HUES64 (cell line): ENCODE results near the gene CDCA5.

ENCODE experiments used
- H3K27ac ChIP-seq: 2 replicates; pipeline ENCODE4 v1.7.0; 2013; ENCODE audit warnings: low read depth, low read length, inconsistent platforms
- H3K27me3 ChIP-seq: 2 replicates; pipeline ENCODE4 v1.6.1; 2013; ENCODE audit warnings: mild to moderate bottlenecking, low read length; ENCODE audit not compliant: insufficient read depth
- H3K36me3 ChIP-seq: 2 replicates; pipeline ENCODE4 v1.6.1; 2013; ENCODE audit warnings: mild to moderate bottlenecking, low read length; ENCODE audit not compliant: insufficient read depth
- H3K4me1 ChIP-seq: 2 replicates; pipeline ENCODE4 v1.6.1; 2013; ENCODE audit warnings: mild to moderate bottlenecking, low read length, moderate library complexity; ENCODE audit not compliant: insufficient read depth
- H3K4me3 ChIP-seq: 2 replicates; pipeline ENCODE4 v1.5.1; 2013; ENCODE audit warnings: mild to moderate bottlenecking, low read length, moderate library complexity
- H3K9ac ChIP-seq: 2 replicates; pipeline ENCODE4 v1.6.1; 2013; ENCODE audit warnings: mild to moderate bottlenecking, low read depth, low read length
- H3K9me3 ChIP-seq: 2 replicates; pipeline ENCODE4 v1.6.1; 2013; ENCODE audit warnings: low read depth, low read length; ENCODE audit not compliant: insufficient read depth
- WGBS: fragments of 150-250, 120-280 bp; methylation state at CpG from one replicate; pipeline ENCODE4 v1.1.7; 2013; ENCODE audit warnings: missing lambda C conversion rate; 5-methylcytosine and 5-hydroxymethylcytosine counted together

The CDCA5 gene

GRCh38 chr11:65047581-65048422, 36.0 kb downstream of the CDCA5 start:
- no peaks in the 10 kb centered on the region for H3K9me3 ChIP-seq
- 77% methylated on average over 41 of the region's 56 CpGs for WGBS
- H3K27ac ChIP-seq = no peak overlapping the region
- H3K36me3 ChIP-seq = peaks cover 33% of the 10 kb centered on the region
- no peaks in the 10 kb centered on the region for H3K4me1 ChIP-seq
- H3K4me3 ChIP-seq = 0 out of 2 replicates have a peak overlapping the region, but pooled peaks have one; percentile 10
- no peaks in the 10 kb centered on the region for H3K27me3 ChIP-seq
- no peak overlapping the region for H3K9ac ChIP-seq

DNA sequence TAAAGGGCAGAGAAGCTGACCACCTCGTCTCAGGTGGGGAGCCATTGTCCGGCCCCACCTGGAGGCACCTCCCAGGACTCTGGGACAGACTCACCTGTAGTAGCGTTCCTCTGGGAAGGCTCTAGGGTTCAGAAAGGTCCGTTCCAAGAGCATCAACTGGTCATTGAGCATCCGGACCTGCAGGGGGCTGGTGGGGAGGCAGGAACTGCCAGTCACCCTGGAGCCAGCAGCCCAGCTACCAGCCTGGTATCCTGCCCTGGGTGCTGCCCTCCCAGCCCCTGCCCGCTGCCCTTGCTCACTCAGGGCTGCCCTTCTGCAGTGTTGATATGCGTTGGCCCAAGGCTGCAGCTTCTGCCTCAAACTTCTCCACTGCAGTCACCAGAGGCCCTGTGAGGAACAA, 38.1 kb downstream of the CDCA5 start:
- no peaks in the 10 kb centered on the region for H3K4me1 ChIP-seq

GRCh38 chr11:65045061-65045460, 38.8 kb downstream of the CDCA5 start:
- Histone ChIP-seq H3K9ac (no peak overlapping the region), H3K9me3 (no peaks in the 10 kb centered on the region)

More for the DNA sequence above, 38.1 kb downstream of the CDCA5 start:
- H3K27ac ChIP-seq = no peak overlapping the region
- peaks cover 33% of the 10 kb centered on the region for H3K36me3 ChIP-seq
- no peaks in the 10 kb centered on the region for H3K27me3 ChIP-seq
- no peak overlapping the region for H3K4me3 ChIP-seq
- H3K9ac ChIP-seq = no peak overlapping the region
- 92% methylated on average over 7 of the region's 7 CpGs for WGBS
- H3K9me3 ChIP-seq = no peaks in the 10 kb centered on the region

GRCh38 chr11:65043881-65044501, 39.8 kb downstream of the CDCA5 start:
- Histone ChIP-seq H3K9ac (no peak overlapping the region), H3K36me3 (peaks cover 33% of the 10 kb centered on the region), H3K27ac (no peak overlapping the region), H3K27me3 (no peaks in the 10 kb centered on the region), H3K4me3 (no peak overlapping the region), H3K9me3 (no peaks in the 10 kb centered on the region), H3K4me1 (peaks cover 5% of the 10 kb centered on the region; the same call in 1 of the 2 replicates)
- 96% methylated on average over 23 of the region's 23 CpGs for WGBS

More at GRCh38 chr11:65045061-65045460, 38.8 kb downstream of the CDCA5 start:
- no peaks in the 10 kb centered on the region for H3K27me3 ChIP-seq
- no peak overlapping the region for H3K4me3 ChIP-seq
- H3K4me1 ChIP-seq = peaks cover 5% of the 10 kb centered on the region; the same call in 1 of the 2 replicates
- 95% methylated on average over 5 of the region's 5 CpGs for WGBS
- H3K27ac ChIP-seq = no peak overlapping the region
- peaks cover 33% of the 10 kb centered on the region for H3K36me3 ChIP-seq

- H3K27me3 ChIP-seq = no peaks in the 10 kb centered on the region
- peaks cover 36% of the 10 kb centered on the region for H3K36me3 ChIP-seq
- WGBS = 97% methylated on average over 6 of the region's 6 CpGs
- H3K9me3 ChIP-seq = no peaks in the 10 kb centered on the region
- H3K27ac ChIP-seq = no peak overlapping the region
- peaks cover 5% of the 10 kb centered on the region; the same call in 1 of the 2 replicates for H3K4me1 ChIP-seq
- no peak overlapping the region; the same call in 1 of the 2 replicates for H3K4me3 ChIP-seq
- H3K9ac ChIP-seq = no peak overlapping the region
Observed at GRCh38 chr11:65042891-65043290, 40.9 kb downstream of the CDCA5 start.

- peaks cover 34% of the 10 kb centered on the region for H3K36me3 ChIP-seq
- H3K9me3 ChIP-seq = no peaks in the 10 kb centered on the region
- H3K27ac ChIP-seq = peak within 1 kb of the TSS; percentile 95
- H3K4me3 ChIP-seq = peak within 1 kb of the TSS; percentile 95
- H3K27me3 ChIP-seq = no peaks in the 10 kb centered on the region
- WGBS = under 1% methylated on average over 91 of the region's 91 CpGs
- H3K4me1 ChIP-seq = peaks cover 5% of the 10 kb centered on the region; the same call in 1 of the 2 replicates
- H3K9ac ChIP-seq = peak within 1 kb of the TSS; percentile 90
Observed at GRCh38 chr11:65040847-65041622, 42.8 kb downstream of the CDCA5 start, which contains the start of gene SAC3D1. SAC3D1 (plus strand) TSS chr11:65041210; CDS start chr11:65041293, 83 bp downstream.

GRCh38 chr11:65040520-65040846, 43.4 kb downstream of the CDCA5 start:
- Histone ChIP-seq H3K4me1 (peaks cover 5% of the 10 kb centered on the region; the same call in 1 of the 2 replicates), H3K4me3 (peak overlapping the region; percentile 95), H3K27me3 (no peaks in the 10 kb centered on the region), H3K9ac (peak overlapping the region; percentile 90), H3K27ac (peak overlapping the region; percentile 95), H3K9me3 (no peaks in the 10 kb centered on the region), H3K36me3 (peaks cover 33% of the 10 kb centered on the region)
- WGBS = 24% methylated on average over 7 of the region's 7 CpGs

GRCh38 chr11:65036931-65037330, 46.9 kb downstream of the CDCA5 start:
- Histone ChIP-seq H3K9ac (no peak overlapping the region), H3K4me3 (no peak overlapping the region), H3K9me3 (no peaks in the 10 kb centered on the region), H3K27ac (no peak overlapping the region), H3K4me1 (peaks cover 5% of the 10 kb centered on the region; the same call in 1 of the 2 replicates), H3K27me3 (no peaks in the 10 kb centered on the region), H3K36me3 (peaks cover 14% of the 10 kb centered on the region; the same call in 1 of the 2 replicates)
- 96% methylated on average over 6 of the region's 6 CpGs for WGBS

GRCh38 chr11:65035579-65035978, 48.3 kb downstream of the CDCA5 start:
- Histone ChIP-seq H3K27ac (no peak overlapping the region), H3K36me3 (peaks cover 14% of the 10 kb centered on the region; the same call in 1 of the 2 replicates), H3K4me3 (no peak overlapping the region), H3K4me1 (peaks cover 5% of the 10 kb centered on the region; the same call in 1 of the 2 replicates), H3K9me3 (no peaks in the 10 kb centered on the region), H3K27me3 (no peaks in the 10 kb centered on the region), H3K9ac (no peak overlapping the region)
- 92% methylated on average over 11 of the region's 11 CpGs for WGBS

GRCh38 chr11:65034423-65034822, 49.4 kb downstream of the CDCA5 start:
- 94% methylated on average over 2 of the region's 2 CpGs for WGBS
- H3K27ac ChIP-seq = no peak overlapping the region
- no peaks in the 10 kb centered on the region for H3K27me3 ChIP-seq
- no peak overlapping the region for H3K4me3 ChIP-seq
- peaks cover 14% of the 10 kb centered on the region; the same call in 1 of the 2 replicates for H3K36me3 ChIP-seq
- no peak overlapping the region for H3K9ac ChIP-seq
- H3K4me1 ChIP-seq = no peaks in the 10 kb centered on the region
- H3K9me3 ChIP-seq = no peaks in the 10 kb centered on the region
